Muscle of leg (tissue), 11 donors: ENCODE measurements around the gene CHST11. TPM values are rescaled to one million over a fixed set of nuclear protein-coding genes. Genes with fewer than 3 reads are reported as not detected.

Experiments used
- DNase-seq: peaks from one replicate; pipeline ENCODE4 v3.0.0; 2013
- H3K27ac ChIP-seq: one replicate; pipeline ENCODE4 v1.5.1; 2013; ENCODE audit warnings: mild to moderate bottlenecking, low read length, control low read depth
- H3K27me3 ChIP-seq: one replicate; pipeline ENCODE4 v1.6.1; 2013; ENCODE audit warnings: low read length; ENCODE audit not compliant: control insufficient read depth, insufficient read depth
- H3K36me3 ChIP-seq: one replicate; pipeline ENCODE4 v1.6.1; 2013; ENCODE audit warnings: low read length; ENCODE audit not compliant: control insufficient read depth, insufficient read depth
- H3K4me1 ChIP-seq: one replicate; pipeline ENCODE4 v1.6.1; 2013; ENCODE audit warnings: low read length; ENCODE audit not compliant: control insufficient read depth, insufficient read depth
- H3K4me3 ChIP-seq: one replicate; pipeline ENCODE4 v1.5.1; 2013; ENCODE audit warnings: low read length, control low read depth
- H3K9me3 ChIP-seq: replicated peaks from 2 replicates; pipeline ENCODE4 v1.6.1; 2013; ENCODE audit warnings: low read depth, low read length; ENCODE audit not compliant: control insufficient read depth
- WGBS: methylation state at CpG from one replicate; pipeline ENCODE4 v1.1.5; 2013; ENCODE audit warnings: missing lambda C conversion rate; ENCODE audit not compliant: insufficient coverage; 5-methylcytosine and 5-hydroxymethylcytosine counted together
- polyA plus RNA-seq, 8 donors: library from polyadenylated mRNA; unstranded; fragments of 120-200 nt; gene quantifications; one replicate each; pipeline versions ENCODE4 v1.2.1 to v1.2.3, GENCODE V29; 2013; ENCODE audit warnings: inconsistent platforms in 1 of 8, low replicate concordance in 1 of 8; ENCODE audit not compliant: insufficient read length in 8 of 8, insufficient read depth in 1 of 8
- total RNA-seq: library from RNA; stranded (reverse); fragments of 120-200 nt; gene quantifications from one replicate; pipeline ENCODE4 v1.2.4, GENCODE V29; 2013

The CHST11 gene
- total and polyA plus RNA-seq, 9 donors, result 1.1 to 3.9 (median 2.3) TPM

DNA sequence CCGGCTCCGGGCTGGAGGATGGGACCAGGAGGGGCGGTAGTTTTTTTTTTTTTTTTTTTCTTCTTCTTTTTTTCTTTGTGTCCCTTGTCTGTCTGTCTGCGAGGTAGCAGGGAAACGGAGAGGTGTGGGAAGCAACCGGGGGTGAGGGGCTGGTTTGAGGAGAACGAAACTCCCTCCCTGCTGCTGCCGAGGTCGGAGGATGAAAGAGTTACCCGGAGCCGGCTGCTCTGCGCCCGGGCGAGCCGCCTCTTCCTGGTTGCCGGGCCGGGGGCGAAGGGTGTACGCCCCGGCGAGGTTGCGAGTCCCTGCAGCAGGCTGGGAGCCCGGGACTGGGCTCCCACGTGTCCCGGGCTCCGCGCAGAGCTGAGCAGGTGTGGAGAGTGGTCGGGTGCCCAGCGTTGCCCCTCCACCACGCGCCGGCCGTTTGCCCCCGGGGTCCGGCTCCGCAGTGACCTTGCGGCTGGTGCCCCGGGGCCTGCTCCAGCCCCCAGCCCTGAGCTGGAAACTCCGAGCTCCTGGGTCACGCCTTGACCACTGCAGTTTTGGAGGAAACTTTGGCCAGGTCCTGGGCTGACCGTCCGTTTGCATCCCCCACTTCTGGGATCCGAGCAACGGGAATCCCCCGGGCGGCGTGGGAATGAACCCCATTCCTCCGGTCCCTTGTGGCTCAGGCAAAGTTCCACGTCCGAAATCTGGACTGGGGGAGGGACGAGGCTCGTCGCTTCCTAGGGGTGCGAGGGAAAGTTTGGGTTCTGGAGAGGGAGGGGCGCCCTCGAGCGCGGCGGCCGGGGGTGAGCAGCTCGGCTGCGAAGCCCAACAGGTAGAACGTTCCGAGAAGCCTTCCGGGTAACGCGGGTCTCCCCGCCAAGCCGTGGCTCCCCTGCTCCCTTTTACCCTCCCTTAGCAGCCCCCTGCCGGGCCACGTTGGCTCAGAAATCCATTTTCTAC, 1.3 kb downstream of the CHST11 start:
- Histone ChIP-seq H3K9me3 (no peaks in the 10 kb centered on the region), H3K27ac (peak overlapping the region; percentile 79), H3K4me1 (peaks cover 27% of the 10 kb centered on the region), H3K4me3 (peak overlapping the region; percentile 76), H3K36me3 (no peaks in the 10 kb centered on the region), H3K27me3 (peaks cover 26% of the 10 kb centered on the region)
- WGBS, result under 1% methylated on average over 54 of the region's 71 CpGs
- peak; percentile 32 for DNase-seq

DNA sequence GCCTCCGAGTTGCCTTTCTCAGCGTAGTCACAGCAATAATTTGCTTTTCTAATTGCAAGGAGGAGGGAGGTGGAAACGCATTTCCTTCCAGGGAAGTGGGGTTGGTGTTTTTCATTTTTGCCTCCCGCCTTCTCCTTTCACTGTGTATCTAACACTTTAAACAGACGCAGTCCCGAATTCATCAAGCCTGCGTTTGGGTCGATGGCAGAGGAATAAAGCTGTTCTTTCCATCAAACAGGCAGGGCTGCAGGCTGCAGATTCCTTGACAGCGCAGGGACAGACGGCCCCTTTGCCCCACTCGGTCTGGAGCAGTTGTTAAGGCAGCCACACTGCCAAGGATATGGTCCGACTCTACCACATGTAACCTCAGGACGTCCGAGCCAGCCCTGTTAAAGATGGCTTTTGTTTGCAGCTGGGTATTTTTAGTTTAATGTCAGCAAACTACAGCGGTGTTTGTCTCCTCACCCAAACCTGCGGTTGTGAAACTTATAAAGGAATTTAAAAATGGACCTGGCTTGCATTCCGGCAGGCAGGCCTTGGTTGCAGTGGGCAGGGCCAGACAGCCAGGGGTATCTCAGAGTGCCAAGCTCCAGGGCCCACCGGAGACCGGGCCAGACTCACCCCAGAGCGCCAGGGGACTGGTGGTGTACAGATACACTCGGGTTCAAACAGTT, 2.1 kb downstream of the CHST11 start:
- DNase-seq, result peak; percentile 59
- H3K4me3 ChIP-seq, result peak overlapping the region; percentile 76
- H3K27ac ChIP-seq, result peak overlapping the region; percentile 37
- no peaks in the 10 kb centered on the region for H3K36me3 ChIP-seq
- peaks cover 27% of the 10 kb centered on the region for H3K4me1 ChIP-seq
- peaks cover 26% of the 10 kb centered on the region for H3K27me3 ChIP-seq
- 32% methylated on average over 12 of the region's 21 CpGs for WGBS
- no peaks in the 10 kb centered on the region for H3K9me3 ChIP-seq

DNA sequence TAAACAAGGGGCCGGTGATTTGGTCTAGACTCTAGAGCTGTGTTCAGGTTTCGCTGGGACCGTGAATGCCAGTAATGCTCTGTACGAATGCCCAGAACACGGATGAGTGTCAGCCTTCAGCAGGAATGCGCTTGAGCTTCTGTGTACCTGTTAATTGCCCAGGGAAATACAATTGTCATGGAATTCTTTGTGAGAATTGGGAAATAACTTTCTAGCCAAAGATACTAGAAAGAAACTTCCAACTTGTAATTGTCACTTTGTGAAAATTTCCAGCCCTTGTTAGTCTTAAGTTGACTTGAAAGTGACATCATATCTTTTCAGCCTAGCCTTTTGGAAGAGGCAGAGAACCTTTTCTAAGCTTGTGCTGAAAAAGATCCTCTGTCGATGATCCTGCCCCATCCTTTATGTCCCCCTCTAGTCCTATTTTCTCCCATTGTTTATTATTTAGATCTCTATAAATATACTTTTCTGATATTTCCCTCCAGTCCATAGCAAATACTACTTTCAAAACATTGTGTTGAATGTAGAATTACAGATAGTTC, 2.7 kb downstream of the CHST11 start:
- Histone ChIP-seq H3K27ac (peak overlapping the region; percentile 37), H3K4me1 (peaks cover 27% of the 10 kb centered on the region)
- WGBS, result 73% methylated on average over 5 of the region's 7 CpGs

DNA sequence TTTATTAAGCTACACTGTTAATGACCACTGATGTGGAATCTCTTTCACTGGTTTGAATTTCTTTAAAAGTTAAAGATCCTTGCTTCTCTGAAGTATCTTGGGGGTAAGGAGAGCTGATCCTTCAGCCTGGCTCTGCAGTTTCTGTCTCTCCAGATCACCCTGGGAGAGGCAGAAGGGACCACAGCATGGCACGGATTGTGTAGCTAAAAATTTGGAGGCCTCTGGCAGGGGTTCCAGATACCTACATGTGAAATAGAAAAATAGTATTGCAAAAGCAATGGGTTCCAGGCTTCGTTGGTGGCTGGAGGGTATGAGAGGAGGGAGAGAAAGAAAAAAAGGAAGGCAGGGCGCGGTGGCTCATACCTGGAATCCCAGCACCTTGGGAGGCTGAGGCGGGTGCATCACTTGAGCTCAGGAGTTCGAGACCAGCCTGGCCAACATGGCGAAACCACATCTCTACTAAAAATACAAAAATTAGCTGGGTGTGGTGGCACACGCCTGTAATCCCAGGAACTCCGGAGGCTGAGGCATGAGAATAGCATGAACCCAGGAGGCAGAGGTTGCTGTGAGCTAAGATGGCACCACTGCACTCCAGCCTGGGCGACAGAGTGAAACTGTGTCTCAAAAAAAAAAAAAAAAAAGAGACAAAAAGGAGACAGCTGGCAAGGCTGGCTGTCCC, 3.4 kb downstream of the CHST11 start:
- Histone ChIP-seq H3K27ac (no peak overlapping the region), H3K27me3 (peaks cover 22% of the 10 kb centered on the region), H3K9me3 (no peaks in the 10 kb centered on the region), H3K36me3 (no peaks in the 10 kb centered on the region), H3K4me1 (peaks cover 27% of the 10 kb centered on the region), H3K4me3 (no peak overlapping the region)
- DNase-seq, result no peak
- 90% methylated on average over 3 of the region's 10 CpGs for WGBS

More for the DNA sequence above, 2.7 kb downstream of the CHST11 start:
- DNase-seq, result peak; percentile 9
- Histone ChIP-seq H3K36me3 (no peaks in the 10 kb centered on the region), H3K27me3 (peaks cover 26% of the 10 kb centered on the region), H3K4me3 (peak overlapping the region; percentile 5), H3K9me3 (no peaks in the 10 kb centered on the region)

DNA sequence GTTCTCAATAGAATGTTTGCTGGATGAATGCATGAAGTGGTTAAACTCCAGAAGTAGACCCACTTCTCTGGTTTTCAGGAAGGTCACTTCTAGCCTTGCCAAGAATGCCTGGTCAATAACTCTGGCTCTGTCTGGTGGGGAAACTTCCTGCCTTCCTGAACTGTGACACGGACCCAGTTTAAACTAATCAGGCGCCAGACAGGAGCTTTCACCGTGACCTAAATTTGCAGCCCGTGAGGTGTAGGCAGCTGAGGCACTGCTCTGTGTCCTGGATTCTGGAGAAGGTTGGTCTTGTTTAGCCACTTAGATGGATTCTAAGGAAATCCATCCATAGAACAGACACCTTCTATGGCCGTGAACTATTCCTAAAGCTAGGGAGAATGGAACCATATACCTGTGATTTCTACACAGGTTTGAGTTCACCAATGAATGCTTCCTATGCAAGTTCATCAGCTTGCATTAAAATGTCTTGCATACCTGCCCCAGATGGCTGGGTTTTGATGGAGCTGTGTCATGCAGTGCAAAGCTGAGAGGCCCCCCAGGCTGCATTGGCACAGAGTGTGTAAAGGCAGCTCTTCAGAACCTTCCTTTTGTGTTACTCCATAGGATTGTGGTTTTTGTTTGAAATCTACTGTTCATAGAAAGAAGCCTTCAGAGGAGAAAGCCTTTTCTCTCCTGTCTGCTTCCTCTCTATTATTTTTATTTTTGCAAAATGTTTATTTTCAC, 4.4 kb downstream of the CHST11 start:
- H3K4me1 ChIP-seq, result peaks cover 24% of the 10 kb centered on the region
- H3K27me3 ChIP-seq, result peaks cover 17% of the 10 kb centered on the region
- H3K9me3 ChIP-seq, result no peaks in the 10 kb centered on the region
- DNase-seq, result no peak
- no peak overlapping the region for H3K4me3 ChIP-seq
- WGBS, result 79% methylated on average over 4 of the region's 5 CpGs
- no peaks in the 10 kb centered on the region for H3K36me3 ChIP-seq
- H3K27ac ChIP-seq, result no peak overlapping the region

DNA sequence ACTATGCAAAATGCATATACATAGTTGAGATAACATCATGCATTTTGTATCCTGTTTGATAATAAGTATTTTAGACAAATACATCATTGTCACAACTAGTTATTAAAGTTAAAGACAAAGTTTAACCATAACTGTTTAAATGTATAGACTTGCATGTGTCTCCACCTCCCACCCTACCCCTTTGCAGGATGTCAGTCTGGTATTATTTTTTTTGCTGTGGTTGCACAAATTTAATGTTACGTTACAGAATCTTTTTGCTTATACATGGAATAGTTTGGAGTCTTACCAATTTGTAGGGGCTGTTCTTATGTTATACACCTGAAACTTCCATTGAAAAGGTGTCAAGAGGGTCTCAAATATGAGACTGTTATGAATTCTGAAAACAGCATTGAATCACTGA, 5.6 kb downstream of the CHST11 start:
- Histone ChIP-seq H3K4me3 (no peak overlapping the region), H3K27ac (no peak overlapping the region)

DNA sequence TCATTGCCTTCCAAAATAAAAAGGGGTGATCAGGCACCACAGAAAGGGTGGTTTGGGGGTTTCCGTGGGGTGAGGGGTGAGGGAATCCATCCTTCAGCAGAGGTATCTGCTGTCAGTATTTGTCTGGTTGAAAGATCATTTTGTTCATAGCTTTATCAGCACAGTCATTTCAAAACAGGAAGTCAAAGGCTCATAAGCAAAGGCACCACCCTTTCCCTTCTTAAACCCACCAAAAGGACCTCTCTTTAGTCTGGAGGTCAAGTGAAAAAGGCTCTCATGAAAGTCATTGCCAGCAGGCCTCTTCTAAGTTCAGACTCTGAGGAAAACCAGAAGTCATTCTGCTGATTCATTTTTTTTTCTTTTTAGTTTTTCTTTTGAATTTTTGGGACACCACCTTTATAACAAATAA, 6.2 kb downstream of the CHST11 start:
- WGBS, result no CpG with 5 or more reads among the region's 1 CpG
- Histone ChIP-seq H3K27me3 (peaks cover 10% of the 10 kb centered on the region), H3K36me3 (no peaks in the 10 kb centered on the region), H3K9me3 (no peaks in the 10 kb centered on the region), H3K4me1 (peaks cover 14% of the 10 kb centered on the region), H3K4me3 (no peak overlapping the region), H3K27ac (no peak overlapping the region)
- DNase-seq, result peak; percentile 49

More for the DNA sequence above, 5.6 kb downstream of the CHST11 start:
- peaks cover 16% of the 10 kb centered on the region for H3K27me3 ChIP-seq
- no peak for DNase-seq
- H3K9me3 ChIP-seq, result no peaks in the 10 kb centered on the region
- H3K4me1 ChIP-seq, result peaks cover 19% of the 10 kb centered on the region
- H3K36me3 ChIP-seq, result no peaks in the 10 kb centered on the region
- no CpG with 5 or more reads among the region's 1 CpG for WGBS

DNA sequence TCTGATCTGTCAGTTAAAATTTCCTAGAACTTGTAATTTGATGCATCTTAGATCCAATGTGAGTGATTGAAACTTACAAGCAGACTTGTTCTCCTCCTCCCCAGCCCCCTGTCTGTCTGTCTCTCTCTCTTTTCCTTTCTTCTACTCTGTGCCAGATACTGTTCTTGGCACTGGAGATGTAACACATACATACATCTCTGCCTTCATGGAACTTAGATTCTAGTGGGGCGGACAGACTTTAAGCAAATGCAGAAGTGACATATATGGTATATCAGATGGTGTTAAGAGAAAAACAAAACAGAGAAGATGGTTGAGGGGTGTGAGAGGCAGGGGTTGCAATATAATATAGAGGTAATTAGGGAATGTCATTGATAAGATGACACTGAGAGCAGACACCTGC, 6.6 kb downstream of the CHST11 start:
- 86% methylated on average over 1 of the region's 1 CpG for WGBS
- peaks cover 6% of the 10 kb centered on the region for H3K27me3 ChIP-seq
- H3K4me3 ChIP-seq, result no peak overlapping the region
- H3K4me1 ChIP-seq, result peaks cover 10% of the 10 kb centered on the region
- DNase-seq, result no peak
- H3K27ac ChIP-seq, result no peak overlapping the region
- no peaks in the 10 kb centered on the region for H3K9me3 ChIP-seq
- no peaks in the 10 kb centered on the region for H3K36me3 ChIP-seq

DNA sequence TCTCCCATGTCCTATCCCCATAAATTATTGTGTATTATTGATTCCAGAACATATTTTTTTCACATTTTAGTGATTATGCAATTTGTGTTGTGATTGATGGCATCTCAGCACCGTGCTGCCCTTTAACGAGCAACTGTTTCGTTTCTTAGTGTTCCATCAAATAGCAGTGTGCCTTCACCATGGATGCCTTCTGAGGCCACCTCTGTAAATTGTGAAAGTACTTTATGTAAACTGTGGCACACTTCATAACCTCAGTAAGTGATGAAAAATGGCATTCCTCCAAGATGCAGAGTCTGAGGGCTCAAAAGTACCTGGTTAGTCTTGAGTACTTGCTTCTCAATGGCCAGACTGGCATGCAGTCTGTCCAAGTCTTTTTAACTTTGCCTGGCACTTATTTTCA, 8.2 kb downstream of the CHST11 start:
- WGBS, result 54% methylated on average over 2 of the region's 3 CpGs
- H3K27me3 ChIP-seq, result peaks cover 2% of the 10 kb centered on the region
- no peaks in the 10 kb centered on the region for H3K36me3 ChIP-seq
- no peak overlapping the region for H3K27ac ChIP-seq
- H3K9me3 ChIP-seq, result no peaks in the 10 kb centered on the region
- no peak overlapping the region for H3K4me3 ChIP-seq
- no peak for DNase-seq
- H3K4me1 ChIP-seq, result no peaks in the 10 kb centered on the region
